HG02610 (cell line): ENCODE results near the gene SPDYE1.
"Not testable (repeated sequence)": the region's sequence is repeated elsewhere in the genome, so short reads cannot be mapped to it uniquely, and the experiment has no call there.

Experiments used
- ATAC-seq: cut with Tn5 transposase; IDR thresholded peaks from one replicate; pipeline ENCODE4 v1.9.1; 2021; ENCODE audit warnings: mild to moderate bottlenecking, moderate library complexity; ENCODE audit not compliant: unreplicated experiment

The SPDYE1 gene

GRCh38 chr7:43997532-43997931, at the start of gene SPDYE1:
Gene SPDYE1 (plus strand): TSS chr7:43997897. CDS start chr7:43999950, 2,053 bp downstream.
- not testable (repeated sequence) for ATAC-seq

GRCh38 chr7:43952028-43952427, 45.7 kb upstream of the SPDYE1 start:
- no peak for ATAC-seq

GRCh38 chr7:43953071-43953470, 44.6 kb upstream of the SPDYE1 start:
- no peak for ATAC-seq

GRCh38 chr7:43954524-43955228, 43.0 kb upstream of the SPDYE1 start:
- ATAC-seq: peak; percentile 88

- ATAC-seq: no peak
These were observed 41.7 kb upstream of the SPDYE1 start for GRCh38 chr7:43956027-43956426.

- no peak for ATAC-seq
These were observed 36.8 kb upstream of the SPDYE1 start for GRCh38 chr7:43960933-43961332.

GRCh38 chr7:43966392-43966791, 31.3 kb upstream of the SPDYE1 start:
- ATAC-seq: not testable (repeated sequence)

- ATAC-seq: not testable (repeated sequence)
These were observed 29.3 kb upstream of the SPDYE1 start for GRCh38 chr7:43968172-43969040.

GRCh38 chr7:43969586-43969985, 28.1 kb upstream of the SPDYE1 start:
- not testable (repeated sequence) for ATAC-seq

GRCh38 chr7:43970698-43971097, 27.0 kb upstream of the SPDYE1 start:
- not testable (repeated sequence) for ATAC-seq

- not testable (repeated sequence) for ATAC-seq
These were observed 23.6 kb upstream of the SPDYE1 start for GRCh38 chr7:43974033-43974573.

- not testable (repeated sequence) for ATAC-seq
These were observed 22.8 kb upstream of the SPDYE1 start for GRCh38 chr7:43974725-43975482.

GRCh38 chr7:43977525-43977924, 20.2 kb upstream of the SPDYE1 start:
- ATAC-seq: no peak

- ATAC-seq: not testable (repeated sequence)
These were observed 19.6 kb upstream of the SPDYE1 start for GRCh38 chr7:43978102-43978501.

GRCh38 chr7:43982848-43983247, 14.8 kb upstream of the SPDYE1 start:
- not testable (repeated sequence) for ATAC-seq

GRCh38 chr7:43983736-43984135, 14.0 kb upstream of the SPDYE1 start:
- ATAC-seq: not testable (repeated sequence)

- peak; percentile 72 for ATAC-seq
These were observed 11.5 kb upstream of the SPDYE1 start for GRCh38 chr7:43985904-43986864.

- not testable (repeated sequence) for ATAC-seq
These were observed 10.2 kb upstream of the SPDYE1 start for GRCh38 chr7:43987476-43987875.

GRCh38 chr7:43990011-43990585, 7.6 kb upstream of the SPDYE1 start:
- not testable (repeated sequence) for ATAC-seq
